Fibroblast of mammary gland (primary cell): ENCODE measurements around the gene PDSS2.

Experiments
- DNase-seq: peaks from one replicate; pipeline ENCODE4 v3.0.0-alpha.2; 2010; ENCODE audit warnings: low read depth
- H3K4me3 ChIP-seq: 2 replicates; pipeline ENCODE4 v1.5.1; 2011; ENCODE audit warnings: low read depth, mild to moderate bottlenecking, low read length, moderate library complexity; ENCODE audit not compliant: control insufficient read depth
- TF ChIP-seq, protein P1 (sequence below): conservative IDR thresholded peaks from 2 replicates; pipeline ENCODE4 v1.5.1; 2011; ENCODE audit warnings: low read depth, low read length, inconsistent platforms; ENCODE audit not compliant: control insufficient read depth, insufficient read depth

PDSS2 gene

DNA sequence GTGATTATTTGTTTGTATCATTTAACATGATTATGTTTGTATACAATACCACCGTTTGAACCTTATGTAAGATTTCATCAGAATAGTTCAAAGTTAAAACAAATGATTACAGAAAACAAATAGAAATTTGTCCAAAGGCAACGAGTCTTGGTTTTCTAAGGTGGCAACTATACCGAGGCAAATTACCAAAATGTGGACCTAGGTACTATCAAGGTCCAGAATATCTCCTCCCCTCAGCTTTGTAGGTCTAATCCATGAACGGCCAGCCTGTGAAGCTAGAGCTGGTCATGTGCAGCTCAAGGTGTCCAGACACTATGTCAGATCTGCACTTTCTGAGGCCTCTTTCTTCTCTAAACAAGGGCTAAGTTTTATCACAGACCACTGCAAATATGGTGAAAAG is 192.4 kb downstream of the PDSS2 start:
- no peak overlapping the region for H3K4me3 ChIP-seq
- no peak for DNase-seq
- TF ChIP-seq, protein P1, sequence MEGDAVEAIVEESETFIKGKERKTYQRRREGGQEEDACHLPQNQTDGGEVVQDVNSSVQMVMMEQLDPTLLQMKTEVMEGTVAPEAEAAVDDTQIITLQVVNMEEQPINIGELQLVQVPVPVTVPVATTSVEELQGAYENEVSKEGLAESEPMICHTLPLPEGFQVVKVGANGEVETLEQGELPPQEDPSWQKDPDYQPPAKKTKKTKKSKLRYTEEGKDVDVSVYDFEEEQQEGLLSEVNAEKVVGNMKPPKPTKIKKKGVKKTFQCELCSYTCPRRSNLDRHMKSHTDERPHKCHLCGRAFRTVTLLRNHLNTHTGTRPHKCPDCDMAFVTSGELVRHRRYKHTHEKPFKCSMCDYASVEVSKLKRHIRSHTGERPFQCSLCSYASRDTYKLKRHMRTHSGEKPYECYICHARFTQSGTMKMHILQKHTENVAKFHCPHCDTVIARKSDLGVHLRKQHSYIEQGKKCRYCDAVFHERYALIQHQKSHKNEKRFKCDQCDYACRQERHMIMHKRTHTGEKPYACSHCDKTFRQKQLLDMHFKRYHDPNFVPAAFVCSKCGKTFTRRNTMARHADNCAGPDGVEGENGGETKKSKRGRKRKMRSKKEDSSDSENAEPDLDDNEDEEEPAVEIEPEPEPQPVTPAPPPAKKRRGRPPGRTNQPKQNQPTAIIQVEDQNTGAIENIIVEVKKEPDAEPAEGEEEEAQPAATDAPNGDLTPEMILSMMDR: no peak

DNA sequence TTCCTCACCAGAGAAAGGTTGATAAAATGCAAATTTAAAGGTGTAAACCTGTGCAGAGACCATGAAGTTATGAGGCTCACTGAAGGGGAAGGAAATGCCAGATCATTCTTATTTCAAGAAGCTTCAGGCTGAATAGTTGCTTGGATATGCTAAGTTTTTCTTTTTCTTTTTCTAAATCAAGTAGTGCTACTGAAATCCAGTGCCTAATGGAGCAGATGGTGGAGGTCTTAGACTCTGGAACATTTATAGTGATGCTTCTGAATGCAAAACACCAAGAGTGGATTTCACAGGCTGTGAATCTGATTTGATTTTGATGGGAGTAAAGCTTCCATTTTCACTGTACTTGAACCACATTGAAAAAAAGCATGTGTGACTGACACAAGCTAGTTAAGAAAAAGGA is 192.8 kb downstream of the PDSS2 start:
- TF ChIP-seq, protein P1: no peak
- DNase-seq: no peak
- no peak overlapping the region for H3K4me3 ChIP-seq

DNA sequence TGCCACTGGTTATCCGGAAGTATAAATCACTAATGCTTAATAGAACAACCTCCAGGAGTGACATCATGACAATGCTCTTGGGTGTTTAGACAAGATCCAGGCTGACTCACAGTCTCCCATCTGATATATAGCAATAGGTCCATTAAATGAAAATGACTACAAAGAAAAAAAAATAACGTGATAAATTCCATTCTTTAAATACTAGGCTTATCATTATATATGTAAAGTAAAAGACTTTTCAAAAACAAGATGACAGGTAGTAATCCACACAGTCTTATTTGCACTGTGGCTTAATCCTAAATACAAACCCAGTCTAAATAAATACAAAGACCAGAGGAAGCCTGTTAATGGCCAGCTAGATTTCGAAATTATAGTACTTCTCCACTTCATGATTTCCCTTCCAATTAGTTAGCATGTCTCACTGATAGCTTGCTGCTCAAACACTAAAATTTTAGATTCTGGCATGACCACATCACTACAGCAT is 195.0 kb downstream of the PDSS2 start:
- no peak overlapping the region for H3K4me3 ChIP-seq
- DNase-seq: peak; percentile 88
- TF ChIP-seq, protein P1: no peak

DNA sequence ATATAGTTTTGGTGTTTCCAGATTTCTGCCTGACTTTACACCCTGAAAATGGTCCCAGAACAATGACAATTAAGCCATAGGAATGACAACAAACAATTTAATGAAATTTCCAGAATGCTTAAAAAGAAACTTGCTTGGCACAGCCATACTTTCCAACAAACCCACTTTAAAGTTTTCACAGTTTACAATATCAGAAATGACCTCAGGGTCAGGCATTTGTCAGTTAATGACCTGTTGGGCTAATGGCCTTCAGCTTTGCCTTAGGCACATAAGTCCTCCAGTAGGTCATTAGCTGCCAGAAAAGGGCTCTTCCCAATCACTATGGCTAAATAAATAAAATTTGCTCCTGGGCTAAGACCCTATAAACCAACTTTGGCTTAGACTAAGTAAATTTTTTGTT is 199.4 kb downstream of the PDSS2 start:
- no peak overlapping the region for H3K4me3 ChIP-seq
- DNase-seq: no peak
- TF ChIP-seq, protein P1: no peak

DNA sequence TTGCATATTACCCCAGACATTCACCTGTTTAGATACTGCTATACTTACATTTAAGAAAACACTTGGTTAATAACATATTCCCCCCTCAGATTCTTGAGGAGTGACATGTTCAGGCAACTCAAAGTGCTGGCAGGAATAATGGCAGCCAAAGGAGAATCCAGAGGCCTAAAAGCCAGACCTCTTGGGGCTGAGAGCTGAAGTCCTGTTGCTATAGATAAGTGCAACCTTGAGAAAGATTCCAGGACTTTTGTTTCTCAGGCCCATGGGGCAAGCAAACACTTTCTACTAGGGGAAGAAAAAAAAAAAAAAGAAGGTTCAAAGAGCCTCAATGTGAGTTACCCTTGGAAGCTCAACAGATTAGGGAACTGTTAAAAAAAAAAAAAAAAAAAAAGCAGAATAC is 211.2 kb downstream of the PDSS2 start:
- TF ChIP-seq, protein P1: no peak
- H3K4me3 ChIP-seq: no peak overlapping the region
- DNase-seq: no peak

DNA sequence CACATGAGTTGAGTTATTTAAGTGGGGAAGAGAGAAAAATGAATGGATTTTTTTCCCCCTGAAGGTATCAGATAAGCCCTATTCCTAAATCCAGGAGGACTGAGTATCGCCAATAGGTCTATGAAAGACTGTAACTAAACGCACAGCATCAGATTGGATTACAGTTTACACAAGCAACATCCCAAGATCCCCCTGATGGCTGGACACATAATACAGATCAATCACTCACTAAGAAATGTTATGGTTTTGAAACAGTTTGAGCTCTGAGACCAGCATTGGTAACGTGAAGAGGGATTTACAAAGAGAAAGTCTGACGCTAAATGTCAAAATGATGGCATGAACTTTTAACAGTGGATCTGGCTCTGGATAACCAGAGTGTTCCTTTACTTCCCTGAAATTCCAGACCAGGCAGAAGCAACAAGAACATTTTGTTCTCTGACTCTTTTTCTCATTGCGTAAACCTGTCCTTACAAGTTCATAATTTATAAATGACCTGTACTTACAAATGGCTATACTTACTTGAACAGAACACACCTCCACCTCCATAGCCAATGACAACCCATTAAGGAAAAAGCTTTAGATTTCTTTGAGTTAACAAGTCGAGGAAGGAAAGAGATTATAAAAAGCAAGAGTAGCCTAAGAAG is 212.3 kb downstream of the PDSS2 start:
- TF ChIP-seq, protein P1: no peak
- DNase-seq: peak; percentile 82
- no peak overlapping the region for H3K4me3 ChIP-seq
